H1 (cell line): ENCODE results near the gene RAP2B. TPM values are rescaled to one million over a fixed set of nuclear protein-coding genes. Genes with fewer than 3 reads are reported as not detected.

Experiments
- JUN ChIP-seq: IDR thresholded peaks from 2 replicates; pipeline ENCODE4 v1.6.1; 2011; ENCODE audit warnings: low read depth, mild to moderate bottlenecking, improper control_type of control experiment, low read length
- polyA plus RNA-seq, 7 experiments: library from polyadenylated mRNA; depleted of rRNA in 3 of 7; stranded (reverse) in 5 of 7; unstranded in 2 of 7; fragments of >200 nt in 5 of 7; fragments of 200-250 nt in 2 of 7; gene quantifications; 1 replicate in 5 of 7; 2 replicates in 1 of 7; 4 replicates in 1 of 7; pipeline versions ENCODE4 v1.2.1 to v1.2.3, GENCODE V29; 2011 to 2013; ENCODE audit warnings: missing spikeins in 2 of 7, mixed read lengths in 2 of 7
- total RNA-seq: library from RNA; stranded (reverse); fragmentation: NEBNext Ultra II Directional; extraction: Animal tissue kit (Norgen Biotek cat#: 25700); gene quantifications from 2 replicates; pipeline ENCODE4 v1.2.1, GENCODE V29; 2021
- TF ChIP-seq, protein P1 (sequence below): IDR thresholded peaks from 2 replicates; pipeline ENCODE4 v1.6.1; 2012; ENCODE audit warnings: inconsistent platforms

The RAP2B gene
- total and polyA plus RNA-seq, 2 of the 8 experiments (the other 6 are each of a cell fraction or from before 2014, with no cell fraction given): 7.5 to 20.3 TPM

DNA sequence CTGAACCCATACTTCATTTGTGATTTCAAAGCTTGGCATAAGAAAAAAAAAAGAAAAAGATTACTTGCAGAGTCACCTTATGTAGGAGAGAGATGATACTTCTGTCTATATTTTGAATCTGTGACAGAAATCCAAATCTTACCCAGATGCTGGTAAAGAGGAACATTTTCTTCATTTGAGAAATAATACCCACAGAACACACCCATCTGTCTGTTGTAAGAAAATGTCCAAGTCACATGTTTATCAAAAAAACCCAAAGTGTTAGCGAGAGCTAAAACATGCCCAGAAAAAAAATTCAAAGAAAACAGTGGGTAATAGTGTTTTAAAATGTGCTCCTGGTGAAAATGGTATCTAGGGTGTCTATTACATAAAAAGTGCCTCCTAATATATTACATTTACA, 18.0 kb upstream of the RAP2B start (continued):
- TF ChIP-seq, protein P1, sequence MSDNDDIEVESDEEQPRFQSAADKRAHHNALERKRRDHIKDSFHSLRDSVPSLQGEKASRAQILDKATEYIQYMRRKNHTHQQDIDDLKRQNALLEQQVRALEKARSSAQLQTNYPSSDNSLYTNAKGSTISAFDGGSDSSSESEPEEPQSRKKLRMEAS: no peak
- TF ChIP-seq JUN: no peak
